GM15510 (cell line): ENCODE results near the gene NMU.

ENCODE experiments used
- POLR2A ChIP-seq: IDR thresholded peaks from 3 replicates; pipeline ENCODE4 v1.6.1; 2011; ENCODE audit warnings: borderline replicate concordance; ENCODE audit not compliant: insufficient read length; ENCODE audit errors: extremely low read depth

NMU gene

GRCh38 chr4:55545641-55546505 lies 90.2 kb downstream of the NMU start:
- peak; percentile 57 for TF ChIP-seq POLR2A
